Transverse colon (tissue), 4 donors: ENCODE data around the gene PRKAG3. TPM values are rescaled to one million over a fixed set of nuclear protein-coding genes. Genes with fewer than 3 reads are reported as not detected.

ENCODE experiments used
- DNase-seq: peaks from one replicate; pipeline ENCODE4 v3.0.0-alpha.2; 2019
- H3K27ac ChIP-seq, 4 donors: fragments of 200-600 bp; sonication (generic); 2 replicates each; pipeline ENCODE4 v1.5.1; 2016 to 2018; ENCODE audit warnings: inconsistent platforms in 4 of 4
- H3K27me3 ChIP-seq: fragments of 200-600 bp; sonication (generic); 2 replicates; pipeline ENCODE4 v1.5.1; 2017; ENCODE audit warnings: inconsistent platforms
- H3K36me3 ChIP-seq, 4 donors: fragments of 200-600 bp; sonication (generic); 2 replicates each; pipeline ENCODE4 v1.5.1; 2017 to 2019; ENCODE audit warnings: inconsistent platforms in 4 of 4
- H3K4me1 ChIP-seq, 4 donors: fragments of 200-600 bp; sonication (generic); 2 replicates each; pipeline ENCODE4 v1.5.1; 2017 to 2020; ENCODE audit warnings: inconsistent platforms in 4 of 4
- H3K4me3 ChIP-seq, 4 donors: fragments of 200-600 bp; sonication (generic); 1 replicate in 1 of 4; 2 replicates in 3 of 4; pipeline versions ENCODE4 v1.5.1 to v1.6.1; 2017 to 2019; ENCODE audit warnings: inconsistent platforms in 4 of 4
- H3K9me3 ChIP-seq, 2 donors: fragments of 200-600 bp; sonication (generic); 2 replicates each; pipeline ENCODE4 v1.5.1; 2017 to 2019; ENCODE audit warnings: inconsistent platforms in 2 of 2
- CTCF ChIP-seq, 5 experiments: fragments of 200-600 bp in 3 of 5; fragments of 450-650 bp in 2 of 5; sonication (generic) in 3 of 5; IDR thresholded peaks; 1 replicate in 2 of 5; 2 replicates in 3 of 5; pipeline ENCODE4 v1.5.1; 2016 to 2017; ENCODE audit warnings: antibody characterized with exemption in 5 of 5, inconsistent platforms in 3 of 5, mild to moderate bottlenecking in 2 of 5, moderate library complexity in 1 of 5
- EP300 ChIP-seq: sonication (generic); formaldehyde crosslinking; IDR thresholded peaks from one replicate; pipeline ENCODE4 v1.6.1; 2017; ENCODE audit warnings: antibody characterized with exemption, low read depth
- POLR2A ChIP-seq: fragments of 450-650 bp; IDR thresholded peaks from one replicate; pipeline ENCODE4 v1.6.1; 2016; ENCODE audit warnings: antibody characterized with exemption, mild to moderate bottlenecking, moderate library complexity
- POLR2AphosphoS5 ChIP-seq, 3 donors: sonication (generic); formaldehyde crosslinking; IDR thresholded peaks; one replicate each; pipeline ENCODE4 v1.6.1; 2016; ENCODE audit warnings: antibody characterized with exemption in 3 of 3
- WGBS, 2 donors: methylation state at CpG; one replicate each; pipeline ENCODE4 v1.1.5; 2018; ENCODE audit warnings: low coverage in 1 of 2; 5-methylcytosine and 5-hydroxymethylcytosine counted together
- in situ Hi-C, 4 donors: fragments of 200-750 bp; cut with MboI; loops; one replicate each; pipeline versions ENCODE4 v1.15.0 to v1.15.1; 2017; ENCODE audit warnings: low sequenced_read_pairs in 3 of 4, low pct_ligation_motif_present in 1 of 4, low pct_unique_long_range_greater_than_20kb in 1 of 4
- intact Hi-C: fragments of 100-400 bp; cut with DNase I; formaldehyde crosslinking; loops from one replicate; pipeline ENCODE4 v1.15.1; 2023; ENCODE audit warnings: low total_unique reads
- total RNA-seq, 4 donors: library from RNA; depleted of rRNA; stranded (reverse); fragments of >200 nt; gene quantifications; one replicate each; pipeline ENCODE4 v1.1.0, GENCODE V29; 2016

Gene PRKAG3
- total RNA-seq, 4 donors from 2014 or later, result not detected

- no peak for TF ChIP-seq POLR2A
- no peak for TF ChIP-seq CTCF (IDR thresholded peaks at IDR 0.05)
- no peak for TF ChIP-seq EP300
- no peak for TF ChIP-seq POLR2AphosphoS5 (IDR thresholded peaks at IDR 0.05)
- intact Hi-C loops (no loop called here), in situ Hi-C loops (no loop called here)
These were observed 34.4 kb upstream of the PRKAG3 start for GRCh38 chr2:218865999-218866398.

GRCh38 chr2:218865396-218865795 lies 33.8 kb upstream of the PRKAG3 start:
- no peaks in the 10 kb centered on the region for H3K9me3 ChIP-seq
- H3K27me3 ChIP-seq, result peaks cover 98% of the 10 kb centered on the region
- no peak overlapping the region for H3K4me3 ChIP-seq
- 72% methylated on average over 4 of the region's 4 CpGs; no CpG with 5 or more reads in 1 of the 2 donors for WGBS, 2 donors
- intact Hi-C loops (no loop called here), in situ Hi-C loops (no loop called here)
- TF ChIP-seq POLR2AphosphoS5 (IDR thresholded peaks at IDR 0.05), result no peak
- no peak for TF ChIP-seq POLR2A
- TF ChIP-seq CTCF (IDR thresholded peaks at IDR 0.05), result no peak
- peaks cover 5 to 7% (median 6%) of the 10 kb centered on the region in 4 donors for H3K4me1 ChIP-seq
- DNase-seq, result no peak
- H3K36me3 ChIP-seq, result no peaks in the 10 kb centered on the region
- H3K27ac ChIP-seq, result no peak overlapping the region

More at GRCh38 chr2:218865999-218866398, 34.4 kb upstream of the PRKAG3 start:
- WGBS, 2 donors, result 61 to 65% methylated on average over 5 to 6 of the region's 6 CpGs
- Histone ChIP-seq H3K36me3 (no peaks in the 10 kb centered on the region), H3K9me3 (no peaks in the 10 kb centered on the region), H3K27me3 (peaks cover 98% of the 10 kb centered on the region), H3K4me3 (no peak overlapping the region), H3K27ac (no peak overlapping the region), H3K4me1 (peaks cover 0 to 3% (median 1%) of the 10 kb centered on the region in 4 donors)
- DNase-seq, result no peak

GRCh38 chr2:218863021-218863520 lies 31.5 kb upstream of the PRKAG3 start:
- H3K27me3 ChIP-seq, result peaks cover 99% of the 10 kb centered on the region
- DNase-seq, result no peak
- no peaks in the 10 kb centered on the region for H3K36me3 ChIP-seq
- 78% methylated on average over 3 of the region's 3 CpGs; no CpG with 5 or more reads in 1 of the 2 donors for WGBS, 2 donors
- no peak overlapping the region for H3K27ac ChIP-seq
- H3K4me3 ChIP-seq, result no peak overlapping the region
- H3K9me3 ChIP-seq, result no peaks in the 10 kb centered on the region
- intact Hi-C loops, result no loop called here
- in situ Hi-C loops, result no loop called here
- peaks cover 6 to 20% (median 12%) of the 10 kb centered on the region in 4 donors for H3K4me1 ChIP-seq
- TF ChIP-seq POLR2AphosphoS5 (IDR thresholded peaks at IDR 0.05) (no peak), EP300 (no peak), POLR2A (no peak), CTCF (IDR thresholded peaks at IDR 0.05) (no peak)

GRCh38 chr2:218861645-218862318 lies 30.2 kb upstream of the PRKAG3 start:
- intact Hi-C loops (no loop called here), in situ Hi-C loops (no loop called here)
- 62 to 65% methylated on average over 6 to 7 of the region's 7 CpGs for WGBS, 2 donors

More at GRCh38 chr2:218861645-218862318, 30.2 kb upstream of the PRKAG3 start:
- Histone ChIP-seq H3K4me3 (no peak overlapping the region), H3K36me3 (no peaks in the 10 kb centered on the region), H3K9me3 (no peaks in the 10 kb centered on the region), H3K4me1 (peaks cover 6 to 20% (median 12%) of the 10 kb centered on the region in 4 donors), H3K27me3 (peaks cover 99% of the 10 kb centered on the region), H3K27ac (no peak overlapping the region)
- no peak for DNase-seq
- TF ChIP-seq EP300 (no peak), CTCF (IDR thresholded peaks at IDR 0.05) (no peak), POLR2AphosphoS5 (IDR thresholded peaks at IDR 0.05) (no peak), POLR2A (no peak)
